Neuronal stem cell (in vitro differentiated cells): ENCODE results near the gene ZGLP1.
A peak's percentile ranks its signal among the peaks of the same experiment; 100 is the strongest.

Source experiments
- DNase-seq: peaks from one replicate; pipeline ENCODE4 v3.0.0-alpha.2; 2013; ENCODE audit warnings: low spot score
- H2AFZ ChIP-seq: one replicate; pipeline ENCODE4 v1.6.1; 2013; ENCODE audit warnings: mild to moderate bottlenecking, low read length, inconsistent platforms
- H2AK5ac ChIP-seq: 2 replicates; pipeline ENCODE4 v1.6.1; 2013; ENCODE audit warnings: low read depth, mild to moderate bottlenecking, inconsistent platforms, low read length, moderate library complexity, mixed read lengths
- H2BK120ac ChIP-seq: 2 replicates; pipeline ENCODE4 v1.6.1; 2013; ENCODE audit warnings: low read depth, mild to moderate bottlenecking, inconsistent platforms, low read length, moderate library complexity, mixed read lengths
- H2BK12ac ChIP-seq: one replicate; pipeline ENCODE4 v1.6.1; 2013; ENCODE audit warnings: low read length, inconsistent platforms
- H2BK15ac ChIP-seq: 2 replicates; pipeline ENCODE4 v1.6.1; 2013; ENCODE audit warnings: mild to moderate bottlenecking, low read length, inconsistent platforms, mixed read lengths
- H2BK5ac ChIP-seq: one replicate; pipeline ENCODE4 v1.6.1; 2013; ENCODE audit warnings: inconsistent platforms, mild to moderate bottlenecking, low read length, moderate library complexity
- H3K14ac ChIP-seq: one replicate; pipeline ENCODE4 v1.6.1; 2013; ENCODE audit warnings: low read length, inconsistent platforms
- H3K18ac ChIP-seq: 2 replicates; pipeline ENCODE4 v1.6.1; 2013; ENCODE audit warnings: low read length, inconsistent platforms
- H3K23ac ChIP-seq: 2 replicates; pipeline ENCODE4 v1.6.1; 2013; ENCODE audit warnings: low read depth, mild to moderate bottlenecking, mixed read lengths, low read length, inconsistent platforms; ENCODE audit not compliant: poor library complexity
- H3K27ac ChIP-seq: replicated peaks from 3 replicates; pipeline ENCODE4 v1.5.1; 2013; ENCODE audit warnings: low read length, inconsistent platforms
- H3K27me3 ChIP-seq, 3 experiments: 2 replicates each; pipeline ENCODE4 v1.6.1; 2013; ENCODE audit warnings: low read length in 3 of 3, mild to moderate bottlenecking in 2 of 3, inconsistent platforms in 1 of 3, low read depth in 1 of 3, mixed read lengths in 1 of 3, moderate library complexity in 1 of 3; ENCODE audit not compliant: control insufficient read depth in 3 of 3, insufficient read depth in 3 of 3
- H3K36me3 ChIP-seq, 2 donors: replicated peaks in 1 of 2; 2 replicates each; pipeline ENCODE4 v1.6.1; 2013; ENCODE audit warnings: low read length in 2 of 2; ENCODE audit not compliant: control insufficient read depth in 2 of 2, insufficient read depth in 2 of 2
- H3K4ac ChIP-seq: 2 replicates; pipeline ENCODE4 v1.6.1; 2013; ENCODE audit warnings: inconsistent platforms, mild to moderate bottlenecking, low read length, moderate library complexity
- H3K4me1 ChIP-seq, 2 donors: 1 replicate in 1 of 2; 2 replicates in 1 of 2; pipeline ENCODE4 v1.6.1; 2013; ENCODE audit warnings: low read length in 2 of 2, low read depth in 1 of 2; ENCODE audit not compliant: control insufficient read depth in 2 of 2, insufficient read depth in 1 of 2
- H3K4me2 ChIP-seq: one replicate; pipeline ENCODE4 v1.6.1; 2013; ENCODE audit warnings: mild to moderate bottlenecking, low read length, inconsistent platforms; ENCODE audit not compliant: insufficient read depth, poor library complexity, severe bottlenecking
- H3K4me3 ChIP-seq, 2 donors: 2 replicates each; pipeline ENCODE4 v1.5.1; 2013; ENCODE audit warnings: low read length in 2 of 2, mild to moderate bottlenecking in 2 of 2, inconsistent platforms in 1 of 2, moderate library complexity in 1 of 2
- H3K79me1 ChIP-seq: one replicate; pipeline ENCODE4 v1.6.1; 2013; ENCODE audit warnings: low read depth, mild to moderate bottlenecking, inconsistent platforms, low read length, moderate library complexity
- H3K9ac ChIP-seq: one replicate; pipeline ENCODE4 v1.6.1; 2013; ENCODE audit warnings: mild to moderate bottlenecking, low read depth, low read length, inconsistent platforms; ENCODE audit not compliant: poor library complexity
- H3K9me3 ChIP-seq, 2 donors: replicated peaks in 1 of 2; 2 replicates each; pipeline versions ENCODE3 to v1.6.1; 2013; ENCODE audit warnings: low read length in 2 of 2, mild to moderate bottlenecking in 2 of 2, inconsistent platforms in 1 of 2, low read depth in 1 of 2, mixed read lengths in 1 of 2, moderate library complexity in 1 of 2; ENCODE audit not compliant: control insufficient read depth in 2 of 2, insufficient read depth in 1 of 2
- H4K8ac ChIP-seq: one replicate; pipeline ENCODE4 v1.6.1; 2013; ENCODE audit warnings: low read depth, mild to moderate bottlenecking, inconsistent platforms, low read length, moderate library complexity
- H4K91ac ChIP-seq: one replicate; pipeline ENCODE4 v1.6.1; 2013; ENCODE audit warnings: low read length, low read depth, mild to moderate bottlenecking, inconsistent platforms; ENCODE audit not compliant: poor library complexity
- WGBS, 2 donors: extraction: QIAGEN DNeasy Blood & Tissue Kit; methylation state at CpG; one replicate each; pipeline ENCODE4 v1.1.7; 2013; ENCODE audit warnings: missing lambda C conversion rate in 2 of 2, mixed read lengths in 1 of 2; ENCODE audit not compliant: insufficient read length in 2 of 2, insufficient replicate concordance in 1 of 2; ENCODE audit errors: extremely low coverage in 2 of 2; 5-methylcytosine and 5-hydroxymethylcytosine counted together

ZGLP1 gene

GRCh38 chr19:10305139-10305806, 4.3 kb downstream of the ZGLP1 start:
- H3K4ac ChIP-seq: no peak overlapping the region
- no peak overlapping the region for H3K23ac ChIP-seq
- H3K9ac ChIP-seq: no peak overlapping the region
- no peak overlapping the region for H3K4me2 ChIP-seq
- H3K36me3 ChIP-seq: peaks cover 3 to 6% of the 10 kb centered on the region in 2 donors
- H2BK15ac ChIP-seq: no peak overlapping the region
- no peak overlapping the region for H4K91ac ChIP-seq
- no peak overlapping the region for H2BK5ac ChIP-seq
- no peak overlapping the region for H4K8ac ChIP-seq
- H3K27ac ChIP-seq: no peak overlapping the region
- H3K4me3 ChIP-seq: no peak overlapping the region
- H3K4me1 ChIP-seq: no peaks in the 10 kb centered on the region
- no peak overlapping the region for H2AK5ac ChIP-seq
- H3K9me3 ChIP-seq: no peaks in the 10 kb centered on the region
- H2BK12ac ChIP-seq: no peak overlapping the region
- H3K27me3 ChIP-seq: no peaks in the 10 kb centered on the region
- WGBS, 2 donors: no CpG with 5 or more reads among the region's 17 CpGs
- no peak overlapping the region for H3K18ac ChIP-seq
- H3K14ac ChIP-seq: no peak overlapping the region
- H2AFZ ChIP-seq: no peak overlapping the region
- no peak for DNase-seq
- no peaks in the 10 kb centered on the region for H3K79me1 ChIP-seq
- H2BK120ac ChIP-seq: no peak overlapping the region

- H3K4me1 ChIP-seq: peaks cover 7% of the 10 kb centered on the region in 2 donors
- no peak overlapping the region for H2BK12ac ChIP-seq
- H2BK120ac ChIP-seq: peak overlapping the region; percentile 47
- peaks cover 17 to 25% (median 25%) of the 10 kb centered on the region in 3 experiments for H3K27me3 ChIP-seq
- peaks cover 0 to 2% of the 10 kb centered on the region in 2 donors for H3K36me3 ChIP-seq
- no peak overlapping the region for H3K14ac ChIP-seq
- peak overlapping the region; percentile 30 for H3K9ac ChIP-seq
- no peak overlapping the region for H3K27ac ChIP-seq
- H2AK5ac ChIP-seq: peak overlapping the region; percentile 70
- peak overlapping the region; percentile 68 for H3K23ac ChIP-seq
- H3K4me3 ChIP-seq: peak overlapping the region in 1 of 2 donors; percentile 6
- no peak for DNase-seq
- no peak overlapping the region for H4K91ac ChIP-seq
- H3K4me2 ChIP-seq: no peak overlapping the region
- H2AFZ ChIP-seq: peak overlapping the region; percentile 56
- no peaks in the 10 kb centered on the region for H3K79me1 ChIP-seq
- H3K9me3 ChIP-seq: no peaks in the 10 kb centered on the region
- no peak overlapping the region for H2BK15ac ChIP-seq
- peak overlapping the region; percentile 87 for H2BK5ac ChIP-seq
- H3K4ac ChIP-seq: no peak overlapping the region
- peak overlapping the region; percentile 76 for H4K8ac ChIP-seq
- no peak overlapping the region for H3K18ac ChIP-seq
- WGBS, 2 donors: no CpG with 5 or more reads among the region's 14 CpGs
Observed at GRCh38 chr19:10299545-10300458, 9.8 kb downstream of the ZGLP1 start.

GRCh38 chr19:10295847-10296591, 13.6 kb downstream of the ZGLP1 start:
- peaks cover 51 to 63% (median 61%) of the 10 kb centered on the region in 3 experiments for H3K27me3 ChIP-seq

More at GRCh38 chr19:10295847-10296591, 13.6 kb downstream of the ZGLP1 start:
- Histone ChIP-seq H3K9ac (no peak overlapping the region), H3K4me1 (peaks cover 17 to 19% of the 10 kb centered on the region in 2 donors), H3K4me3 (peak overlapping the region in 1 of 2 donors; percentile 24), H2BK120ac (no peak overlapping the region), H3K18ac (peak overlapping the region; percentile 81), H2BK5ac (peak overlapping the region; percentile 5), H2AFZ (peak overlapping the region; percentile 90), H3K9me3 (peaks cover 5 to 6% of the 10 kb centered on the region in 2 donors), H4K91ac (no peak overlapping the region), H2AK5ac (peak overlapping the region; percentile 56), H4K8ac (no peak overlapping the region), H3K23ac (no peak overlapping the region), H3K4me2 (peak overlapping the region; percentile 48), H3K36me3 (no peaks in the 10 kb centered on the region), H2BK15ac (no peak overlapping the region), H3K27ac (no peak overlapping the region), H3K79me1 (no peaks in the 10 kb centered on the region), H3K14ac (no peak overlapping the region), H3K4ac (no peak overlapping the region), H2BK12ac (peak overlapping the region; percentile 30)
- no CpG with 5 or more reads among the region's 58 CpGs for WGBS, 2 donors
- no peak for DNase-seq
